ENCODE measurements around the gene CCDC86.
"Not testable (repeated sequence)": the region's sequence is repeated elsewhere in the genome, so short reads cannot be mapped to it uniquely, and the experiment has no call there.

CCDC86 gene, protein sequence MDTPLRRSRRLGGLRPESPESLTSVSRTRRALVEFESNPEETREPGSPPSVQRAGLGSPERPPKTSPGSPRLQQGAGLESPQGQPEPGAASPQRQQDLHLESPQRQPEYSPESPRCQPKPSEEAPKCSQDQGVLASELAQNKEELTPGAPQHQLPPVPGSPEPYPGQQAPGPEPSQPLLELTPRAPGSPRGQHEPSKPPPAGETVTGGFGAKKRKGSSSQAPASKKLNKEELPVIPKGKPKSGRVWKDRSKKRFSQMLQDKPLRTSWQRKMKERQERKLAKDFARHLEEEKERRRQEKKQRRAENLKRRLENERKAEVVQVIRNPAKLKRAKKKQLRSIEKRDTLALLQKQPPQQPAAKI

DNA sequence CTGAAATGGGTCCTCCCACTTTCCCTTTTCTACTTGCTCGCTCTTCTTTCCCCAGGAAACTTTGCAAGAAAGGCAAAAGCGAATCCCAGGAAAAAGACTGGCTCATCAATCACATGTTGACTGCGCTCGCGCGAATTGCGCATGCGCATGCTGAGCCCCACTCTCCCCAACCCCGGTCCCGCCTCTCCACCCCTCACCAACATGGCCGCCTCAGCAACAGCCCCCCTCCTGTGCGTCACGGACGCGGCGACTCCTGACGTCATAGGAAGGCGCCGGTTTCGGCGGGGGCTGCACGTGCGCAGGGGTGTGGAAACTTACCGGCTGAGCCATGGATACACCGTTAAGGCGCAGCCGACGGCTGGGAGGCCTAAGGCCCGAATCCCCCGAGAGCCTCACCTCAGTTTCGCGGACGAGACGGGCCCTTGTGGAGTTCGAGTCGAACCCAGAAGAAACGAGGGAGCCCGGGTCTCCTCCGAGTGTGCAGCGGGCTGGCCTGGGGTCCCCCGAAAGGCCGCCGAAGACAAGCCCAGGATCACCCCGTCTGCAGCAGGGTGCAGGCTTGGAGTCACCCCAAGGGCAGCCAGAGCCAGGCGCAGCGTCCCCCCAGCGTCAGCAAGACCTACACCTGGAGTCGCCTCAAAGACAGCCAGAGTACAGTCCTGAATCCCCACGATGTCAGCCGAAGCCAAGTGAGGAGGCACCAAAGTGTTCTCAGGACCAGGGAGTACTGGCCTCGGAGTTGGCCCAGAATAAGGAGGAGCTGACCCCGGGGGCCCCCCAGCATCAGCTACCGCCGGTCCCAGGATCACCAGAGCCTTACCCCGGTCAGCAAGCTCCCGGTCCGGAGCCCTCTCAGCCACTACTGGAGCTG is at the start of gene CCDC86:
TSS of gene CCDC86 (plus strand) at position 317 of the 871 bp plus-strand sequence. CDS start at position 329, 12 bp downstream.
- DNase-seq = peak; percentile 92

DNA sequence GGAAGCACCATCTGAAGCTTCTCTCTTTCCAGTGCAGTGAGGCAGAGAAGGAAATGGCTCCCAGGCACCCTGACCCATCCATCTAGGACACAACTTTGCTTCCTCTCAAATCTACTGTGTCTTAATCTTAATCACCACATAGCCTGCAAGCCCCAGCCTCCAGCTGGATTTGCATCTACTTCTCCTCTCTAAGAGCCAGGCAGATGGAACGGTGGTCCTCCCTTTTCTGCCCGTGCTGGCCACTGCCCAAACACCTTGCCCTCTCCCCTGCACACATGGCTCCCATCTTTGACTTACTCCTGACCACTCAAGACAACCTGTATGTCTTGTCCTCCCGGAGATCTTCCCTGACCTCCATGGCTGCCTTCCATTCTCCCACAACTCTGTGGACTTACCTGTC is 49.4 kb upstream of the CCDC86 start:
- DNase-seq = no peak

DNA sequence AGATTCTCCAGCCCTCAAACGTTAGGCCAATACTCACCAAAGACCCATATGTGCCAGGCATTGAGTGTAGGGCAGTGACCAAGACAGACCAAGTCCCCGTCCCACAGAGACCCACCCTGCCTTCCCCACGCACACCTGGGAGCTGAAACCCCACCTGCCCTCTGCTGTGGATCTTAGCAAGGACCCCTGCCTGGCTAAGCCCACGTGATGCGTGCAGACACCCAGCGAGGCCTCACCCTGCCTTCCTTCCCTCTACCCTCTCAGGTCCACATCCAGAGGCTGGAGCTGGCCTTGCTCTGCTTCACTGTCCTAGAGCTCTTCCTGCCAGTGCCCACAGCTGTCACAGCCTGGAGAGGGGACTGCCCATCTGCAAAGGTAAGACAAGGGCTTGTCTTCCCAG is 46.6 kb upstream of the CCDC86 start:
- no peak for DNase-seq

DNA sequence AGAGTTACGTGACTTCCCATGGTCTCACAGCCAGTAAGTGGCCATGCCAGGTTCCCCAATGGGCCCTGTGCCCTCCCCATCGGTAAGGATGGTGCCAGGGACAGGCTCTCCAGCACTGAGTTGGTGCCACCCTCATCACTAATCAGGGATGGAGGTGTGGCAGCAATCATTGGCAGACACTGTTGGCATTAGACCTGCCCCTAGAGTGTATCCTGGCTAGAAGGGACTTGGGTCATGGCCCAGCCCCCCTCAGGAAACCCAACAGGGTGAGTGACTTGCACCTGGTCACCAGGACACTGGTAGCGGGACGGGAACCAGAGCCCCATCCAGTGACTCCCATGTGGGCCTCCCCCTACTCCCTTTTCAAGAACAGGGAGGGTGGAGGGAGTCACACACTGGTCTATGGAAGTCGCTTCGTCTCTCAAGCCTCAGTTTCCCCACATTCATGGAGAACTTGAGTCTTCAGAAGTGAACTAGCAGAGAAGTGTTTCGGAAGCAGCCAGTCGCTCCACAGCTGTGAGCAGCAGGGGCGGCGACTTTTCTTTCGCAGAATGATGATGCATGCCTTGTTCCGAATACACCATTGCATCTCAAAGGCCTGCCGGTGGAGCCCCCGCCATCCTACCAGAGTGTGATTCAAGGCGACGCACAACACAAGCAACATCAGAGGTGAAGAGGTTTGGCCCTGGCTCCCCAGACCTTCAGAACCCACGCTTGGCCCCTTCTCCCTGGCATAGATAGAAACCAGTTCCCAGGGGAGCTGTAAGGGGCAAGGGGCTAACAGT is 43.9 kb upstream of the CCDC86 start:
- no peak for DNase-seq

DNA sequence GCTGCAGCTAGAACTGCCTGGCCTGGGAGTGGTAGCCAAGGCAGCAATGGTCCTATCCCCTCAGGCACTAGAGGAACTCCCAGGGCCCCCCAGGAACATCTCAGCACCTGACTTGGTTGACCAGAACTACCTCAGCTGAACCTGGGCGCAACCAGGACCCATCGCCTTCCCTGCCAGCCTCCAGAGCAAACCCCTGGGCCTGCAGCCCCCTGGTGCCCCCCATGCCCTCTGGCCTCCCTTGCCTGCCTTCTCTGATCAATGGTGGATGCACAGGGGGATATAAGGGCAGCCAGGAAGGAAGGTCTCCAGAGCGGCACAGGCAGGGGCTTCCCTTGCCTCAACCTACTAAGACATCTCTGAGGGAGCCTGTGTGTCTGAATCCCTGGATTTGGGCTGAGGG is 43.3 kb upstream of the CCDC86 start:
- DNase-seq = no peak

DNA sequence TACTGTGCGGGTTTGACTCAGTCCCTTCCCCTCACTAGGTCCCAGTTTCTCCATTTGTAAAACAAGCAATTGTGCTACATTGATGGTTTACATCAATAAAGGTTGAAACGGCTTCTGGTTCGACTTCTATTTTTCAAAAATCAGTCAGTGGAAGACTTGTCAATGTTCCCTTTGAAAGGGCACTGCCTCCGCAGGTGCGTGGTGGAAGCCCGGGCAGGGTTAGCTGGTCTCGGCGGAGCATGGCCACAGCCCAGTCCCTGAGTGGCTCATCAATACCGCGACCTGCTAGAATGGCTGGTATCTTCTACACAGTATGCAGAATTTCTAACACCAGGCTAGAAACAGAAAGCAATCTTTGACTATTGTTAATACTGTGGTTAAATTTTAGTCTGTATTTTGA is 40.7 kb upstream of the CCDC86 start:
- DNase-seq = no peak

DNA sequence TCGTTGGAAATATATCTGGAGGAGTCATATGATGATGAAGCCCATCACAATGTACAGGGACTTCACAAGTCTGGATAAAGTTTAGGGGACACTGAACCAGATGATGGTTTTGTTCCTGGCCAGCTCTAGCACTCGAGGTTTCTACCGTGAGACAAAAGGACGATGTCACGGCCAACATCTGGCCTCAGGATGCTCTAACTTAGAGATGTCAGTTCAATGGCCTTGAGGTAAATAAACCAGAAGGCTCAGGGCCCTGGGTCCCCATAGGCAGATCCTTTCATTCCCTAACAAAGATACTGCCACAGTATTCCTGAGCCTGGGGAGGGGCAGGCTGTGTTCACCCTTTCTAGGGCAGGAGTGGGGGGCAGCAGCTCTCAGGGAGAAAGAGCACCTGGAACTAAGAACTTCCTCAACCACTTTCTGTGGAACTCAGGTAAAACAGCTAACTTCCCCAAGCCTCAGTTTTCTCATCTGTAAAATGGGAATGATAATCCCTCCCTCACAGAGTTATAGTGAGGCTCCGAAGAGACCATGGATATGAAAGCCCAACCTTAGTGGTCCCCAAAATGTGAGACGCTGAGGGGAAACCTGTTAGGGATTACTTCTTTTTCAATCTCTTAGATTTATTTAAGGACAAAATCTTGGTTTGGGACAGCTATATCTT is 38.5 kb upstream of the CCDC86 start:
- DNase-seq = no peak

DNA sequence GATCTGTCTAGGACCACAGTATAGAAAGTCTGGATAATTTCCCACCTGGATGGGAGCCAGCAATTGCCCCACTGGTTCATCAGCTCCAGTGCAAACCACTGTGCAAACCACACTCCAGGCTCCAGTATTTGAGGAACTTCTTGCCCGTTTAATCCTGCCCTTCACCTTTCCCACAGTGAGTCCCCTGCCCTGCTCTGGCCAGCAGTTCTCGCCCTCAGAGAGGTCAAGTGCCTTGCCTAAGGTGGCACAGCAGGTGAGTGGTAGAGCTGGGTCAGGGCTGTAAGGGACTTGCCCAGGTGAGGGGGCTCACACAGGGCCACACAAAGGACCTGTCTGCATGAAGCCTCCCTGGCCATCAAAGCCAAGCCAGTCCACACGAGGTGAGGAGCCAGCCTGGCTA is 32.7 kb upstream of the CCDC86 start:
- DNase-seq = no peak

DNA sequence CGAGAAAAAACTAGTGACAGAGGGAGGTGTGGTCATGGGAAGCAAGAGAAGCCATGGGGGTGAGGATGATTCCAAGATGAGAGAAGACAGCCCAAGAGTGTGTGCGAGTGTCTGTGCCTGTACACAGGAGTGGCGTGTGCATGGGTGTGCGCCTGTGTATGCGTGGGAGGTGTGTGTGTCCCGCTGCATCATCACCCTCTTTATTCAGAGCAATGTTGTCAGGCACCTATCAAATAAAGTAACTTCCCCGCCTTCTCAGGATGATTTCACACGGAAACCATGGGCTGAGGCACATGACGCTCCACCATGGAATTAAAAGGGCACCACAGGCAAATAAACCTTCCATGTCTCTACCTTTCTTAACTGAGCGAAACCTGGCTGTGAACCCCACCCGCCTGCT is 32.2 kb upstream of the CCDC86 start:
- no peak for DNase-seq

DNA sequence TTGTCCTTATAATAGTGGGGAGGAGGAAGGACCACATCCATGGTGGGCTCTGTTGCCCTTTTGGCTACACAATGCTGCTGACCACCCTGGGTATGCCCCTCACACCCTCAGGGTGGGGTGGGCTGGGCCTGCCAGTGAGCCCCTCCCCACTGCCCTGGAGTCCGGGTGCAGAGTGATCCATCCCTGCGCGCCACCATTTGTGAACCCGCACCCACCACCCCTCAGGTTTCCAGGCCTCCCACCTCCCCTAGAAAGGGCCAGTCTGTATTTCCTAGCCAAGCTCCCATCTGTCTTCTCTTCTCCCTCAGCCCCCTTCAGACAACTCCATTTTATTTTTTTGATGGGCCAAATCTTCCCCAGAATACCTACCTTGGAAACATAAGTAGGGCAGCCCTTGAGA is 31.8 kb upstream of the CCDC86 start:
- DNase-seq = no peak

DNA sequence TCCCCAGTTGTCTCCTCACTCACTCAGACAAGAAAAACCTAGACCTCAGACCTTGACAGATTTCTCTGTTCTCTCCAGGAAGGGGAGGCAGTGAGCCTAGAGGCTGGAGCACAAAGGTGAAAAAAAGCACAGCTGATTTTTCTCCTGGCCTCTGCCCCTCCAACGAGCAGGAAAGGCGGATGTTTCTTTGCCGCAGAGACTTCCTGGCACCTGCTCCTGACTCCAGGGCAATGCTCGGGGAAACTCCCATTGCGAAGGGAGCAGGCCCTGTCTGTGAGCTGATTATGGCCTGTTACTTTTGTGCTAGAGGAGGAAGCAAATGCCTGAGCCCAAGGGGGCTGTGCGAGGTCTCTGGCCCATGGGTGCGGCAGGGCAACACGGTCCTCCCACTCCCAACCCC is 31.3 kb upstream of the CCDC86 start:
- no peak for DNase-seq

DNA sequence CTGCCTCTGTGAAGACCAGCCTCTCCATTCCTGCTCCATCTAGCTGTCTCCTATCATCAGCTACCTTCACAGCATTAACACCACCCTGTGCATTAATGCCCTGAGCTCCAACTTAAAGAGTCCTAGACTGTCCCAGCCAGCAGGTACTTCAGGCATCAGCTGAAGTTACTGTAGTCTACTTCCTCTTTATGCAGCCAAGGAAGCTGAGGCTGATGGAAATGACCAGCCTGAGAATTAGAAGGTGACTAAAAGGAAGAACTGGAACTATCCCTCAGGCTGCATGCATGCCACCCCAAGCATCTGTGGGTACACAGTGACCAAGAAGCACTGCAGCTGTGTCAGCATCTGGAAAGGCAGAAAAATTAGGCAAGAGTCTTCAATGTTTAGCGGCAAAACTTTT is 28.6 kb upstream of the CCDC86 start:
- no peak for DNase-seq

DNA sequence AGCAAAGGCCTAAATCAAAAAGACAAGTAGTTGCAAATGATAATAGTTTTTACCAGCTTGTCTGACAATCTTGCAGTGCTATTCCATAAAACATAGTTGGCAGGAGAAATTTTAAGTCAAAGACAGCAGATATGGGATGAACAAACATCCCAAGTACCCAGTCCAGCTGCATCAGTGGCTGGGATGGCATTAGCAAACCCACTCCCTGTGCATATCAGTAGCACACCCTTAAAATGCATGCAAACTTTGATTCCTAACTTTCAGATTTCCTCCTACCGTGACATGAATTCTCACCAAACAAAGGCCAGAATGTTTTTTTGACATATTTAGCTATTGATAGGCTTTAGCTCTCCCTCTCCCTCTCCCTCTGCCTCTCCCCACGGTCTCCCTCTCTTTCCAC is 27.8 kb upstream of the CCDC86 start:
- DNase-seq = no peak

DNA sequence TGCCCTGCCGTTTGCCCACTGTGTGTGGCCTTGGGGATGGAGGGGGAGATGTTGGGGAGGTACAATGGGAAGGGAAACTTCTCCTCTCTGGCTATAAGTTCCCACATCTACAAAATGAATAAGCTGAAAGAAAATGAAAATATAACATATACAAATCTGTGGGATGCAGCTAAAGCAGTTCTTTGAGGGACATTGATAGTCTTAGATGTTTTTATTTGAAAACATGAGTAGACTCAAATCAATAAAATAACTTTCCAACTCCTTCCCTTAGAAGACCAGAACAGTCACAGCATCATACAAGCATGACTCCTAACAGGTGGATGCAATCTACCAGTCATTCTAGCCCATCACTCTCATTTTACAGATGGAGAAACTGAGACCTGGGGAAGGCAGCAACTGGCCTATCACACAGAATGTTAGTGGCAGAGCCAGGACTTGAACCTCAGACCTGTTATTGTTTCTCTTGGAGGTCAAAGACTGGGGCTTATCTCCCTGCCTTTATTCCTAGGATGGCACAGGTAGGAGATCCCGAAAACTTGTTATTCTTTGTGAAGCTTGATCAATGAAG is 25.2 kb upstream of the CCDC86 start:
- DNase-seq = no peak

DNA sequence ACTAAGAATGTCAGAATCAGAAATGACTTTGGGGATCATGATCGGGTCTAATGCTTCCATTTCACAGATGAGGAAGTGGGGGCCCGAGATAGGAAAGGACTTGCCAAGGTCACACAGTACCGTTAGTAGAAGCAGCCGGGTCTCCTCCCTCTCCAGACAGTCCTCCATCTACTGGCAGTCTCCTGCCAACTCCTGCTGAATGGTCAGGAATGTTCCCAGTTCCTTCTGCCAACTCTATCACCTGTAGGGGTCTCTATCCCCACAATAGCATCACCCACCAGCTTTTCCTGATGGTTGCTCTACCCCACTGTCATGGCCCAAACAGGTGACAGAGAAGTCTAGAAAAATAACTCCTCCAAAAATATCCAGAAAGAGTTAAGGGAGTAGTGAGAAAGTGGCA is 23.9 kb upstream of the CCDC86 start:
- DNase-seq = no peak

DNA sequence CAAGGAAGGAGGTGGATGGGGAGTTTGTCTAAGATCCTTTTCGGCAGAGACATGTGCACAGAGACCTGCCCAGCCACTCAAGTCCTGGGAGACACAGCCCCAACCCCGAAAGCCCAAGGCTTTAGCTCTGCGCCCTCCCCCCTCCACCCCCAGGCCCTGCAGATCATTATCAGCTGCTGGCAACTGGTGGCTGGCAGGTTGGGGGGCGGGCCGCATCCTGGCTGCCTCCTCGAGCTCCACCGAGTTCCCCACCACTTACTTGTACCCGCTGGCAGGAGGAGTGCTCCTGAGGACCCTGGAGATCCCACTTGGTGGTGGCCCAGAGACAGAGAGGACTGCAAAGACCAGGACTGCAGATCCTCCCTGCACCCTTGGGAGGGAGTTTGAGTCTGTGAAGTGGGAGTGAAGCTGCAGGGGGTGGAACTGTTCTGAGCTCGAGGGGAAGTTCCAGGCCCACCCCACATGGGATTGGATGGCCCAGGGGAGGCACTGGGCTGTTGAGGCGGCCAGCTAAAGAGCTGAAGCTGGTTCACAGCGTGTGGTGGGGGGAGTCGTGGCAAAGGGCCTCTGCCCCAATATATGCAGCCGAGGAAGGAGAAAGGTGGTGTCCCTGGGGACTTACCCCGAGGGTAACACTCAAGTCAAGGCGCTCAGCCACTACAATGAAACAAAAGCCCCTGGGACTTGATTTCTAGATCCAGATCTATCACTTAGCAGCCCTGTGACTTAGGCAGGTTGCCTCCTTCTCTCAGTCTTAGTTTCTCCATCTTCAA is 19.9 kb upstream of the CCDC86 start:
- DNase-seq = no peak

DNA sequence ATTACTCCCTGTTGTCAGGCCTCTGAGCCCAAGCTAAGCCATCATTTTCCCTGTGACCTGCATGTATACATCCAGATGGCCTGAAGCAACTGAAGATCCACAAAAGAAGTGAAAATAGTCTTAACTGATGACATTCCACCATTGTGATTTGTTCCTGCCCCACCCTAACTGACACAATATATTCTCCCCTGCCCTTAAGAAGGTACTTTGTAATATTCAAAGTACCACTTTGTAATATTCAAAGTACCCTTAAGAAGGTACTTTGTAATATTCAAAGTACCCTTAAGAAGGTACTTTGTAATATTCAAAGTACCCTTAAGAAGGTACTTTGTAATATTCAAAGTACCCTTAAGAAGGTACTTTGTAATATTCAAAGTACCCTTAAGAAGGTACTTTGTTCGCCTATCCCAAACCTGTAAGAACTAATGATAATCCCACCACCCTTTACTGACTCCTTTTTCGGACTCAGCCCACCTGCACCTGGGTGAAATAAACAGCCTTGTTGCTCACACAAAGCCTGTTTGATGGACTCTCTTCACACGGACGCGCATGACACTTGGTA is 18.1 kb upstream of the CCDC86 start:
- DNase-seq = not testable (repeated sequence)

DNA sequence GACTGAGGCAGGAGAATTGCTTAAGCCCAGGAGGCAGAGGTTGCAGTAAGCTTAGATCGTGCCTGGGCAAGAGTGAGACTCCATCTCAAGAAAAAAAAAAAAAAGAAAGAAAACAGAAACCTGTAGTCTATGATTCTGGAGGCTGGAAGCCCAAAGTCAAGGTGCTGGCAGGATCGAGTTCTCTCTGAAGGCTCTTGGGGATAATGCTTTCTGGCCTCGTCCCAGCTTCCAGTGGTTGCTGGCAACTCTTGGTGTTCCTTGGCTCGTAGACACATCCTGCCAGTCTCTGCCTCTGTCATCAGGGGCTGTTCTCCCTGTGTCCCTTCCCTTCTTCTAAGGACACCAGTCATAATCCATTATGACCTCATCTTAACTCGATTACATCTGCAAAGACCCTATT is 16.8 kb upstream of the CCDC86 start:
- no peak for DNase-seq

DNA sequence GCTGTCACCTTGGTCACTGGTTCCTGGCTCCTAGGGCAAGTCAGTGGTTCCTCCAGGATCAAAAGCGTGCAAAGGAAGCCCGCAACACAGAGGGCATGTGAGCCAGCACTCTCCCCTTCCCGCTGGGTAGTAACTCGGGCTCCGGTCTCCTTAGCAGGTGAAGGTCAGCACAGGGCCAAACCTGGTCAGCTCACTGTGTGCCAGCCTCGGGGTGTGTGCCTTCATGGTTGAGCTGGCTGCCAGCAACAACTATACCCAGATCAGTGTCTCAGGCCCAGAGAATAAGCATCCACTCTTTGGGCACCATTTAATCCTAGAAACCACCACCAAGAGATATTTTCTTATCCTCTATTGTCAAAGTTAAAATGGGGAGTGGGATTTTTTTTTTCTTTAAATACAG is 16.1 kb upstream of the CCDC86 start:
- no peak for DNase-seq

DNA sequence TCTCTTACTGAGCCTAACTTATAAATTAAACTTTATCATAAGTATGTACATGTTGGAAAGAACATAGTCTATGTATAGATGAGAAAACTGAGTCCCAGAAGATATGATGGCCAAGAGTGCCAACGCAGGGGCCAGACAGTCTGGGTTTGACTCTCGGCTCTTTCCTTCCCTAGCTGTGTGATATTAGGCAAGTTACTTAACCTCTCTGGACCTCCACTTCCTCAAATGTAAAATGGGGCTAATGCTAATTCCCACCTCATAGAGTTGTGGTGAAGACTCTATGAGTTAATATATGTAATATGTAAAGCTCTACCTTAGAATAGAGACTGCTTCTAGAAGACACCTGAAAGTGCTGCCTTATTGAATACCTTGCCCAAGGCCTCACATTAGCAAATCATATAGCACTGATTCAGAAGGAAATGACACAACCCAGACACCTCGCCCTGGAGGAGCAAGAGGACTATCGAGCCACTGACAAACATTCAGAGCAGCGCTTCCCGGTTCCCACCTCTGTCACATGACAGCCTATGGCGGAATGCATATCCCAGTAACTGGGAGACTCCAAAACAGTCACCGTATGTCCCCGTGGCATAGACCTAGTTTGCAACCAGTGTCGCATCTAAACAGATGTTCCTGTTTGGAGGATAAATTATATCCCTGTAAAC is 11.3 kb upstream of the CCDC86 start:
- no peak for DNase-seq

DNA sequence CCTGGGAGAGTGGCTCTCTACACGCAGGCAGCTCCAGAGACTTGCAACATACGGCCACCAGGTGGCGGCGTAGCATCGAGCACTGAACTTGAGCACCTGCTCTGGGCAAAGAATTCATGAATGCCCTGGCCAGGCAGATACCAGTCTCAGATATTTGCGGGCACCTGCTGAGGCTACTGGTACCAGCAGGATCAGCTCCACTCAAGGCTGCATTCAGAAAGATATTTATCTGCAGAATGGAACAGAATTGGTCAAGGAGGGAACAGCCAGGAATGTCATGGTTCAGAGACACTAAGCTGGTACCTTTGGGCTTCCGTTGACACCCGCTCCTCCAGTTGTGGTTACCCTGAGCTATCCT is 10.8 kb upstream of the CCDC86 start:
- DNase-seq = peak; percentile 76
